Upper lobe of left lung (tissue), 6 donors: Measurements from ENCODE around the gene PARP11. TPM values are rescaled to one million over a fixed set of nuclear protein-coding genes. Genes with fewer than 3 reads are reported as not detected.

ENCODE experiments used
- ATAC-seq, 2 donors: fragments of 200-7000 bp; cut with Tn5 transposase; one replicate each; pipeline ENCODE4 v1.9.1; 2022; ENCODE audit warnings: mild to moderate bottlenecking in 2 of 2, moderate library complexity in 2 of 2; ENCODE audit not compliant: low FRiP score in 2 of 2
- DNase-seq, 2 donors: peaks; one replicate each; pipeline ENCODE4 v3.0.0-alpha.2; 2019 to 2020
- H3K27ac ChIP-seq, 4 donors: fragments of 200-600 bp; sonication (generic); one replicate each; pipeline ENCODE4 v1.5.1; 2016 to 2019
- H3K27me3 ChIP-seq, 4 donors: fragments of 200-600 bp; sonication (generic); one replicate each; pipeline ENCODE4 v1.5.1; 2017 to 2019
- H3K36me3 ChIP-seq, 4 donors: fragments of 200-600 bp; sonication (generic); one replicate each; pipeline ENCODE4 v1.5.1; 2016 to 2019
- H3K4me1 ChIP-seq, 4 donors: fragments of 200-600 bp; sonication (generic); one replicate each; pipeline ENCODE4 v1.5.1; 2018 to 2019
- H3K4me3 ChIP-seq, 4 donors: fragments of 200-600 bp; sonication (generic); one replicate each; pipeline ENCODE4 v1.5.1; 2017 to 2019; ENCODE audit warnings: mild to moderate bottlenecking in 2 of 4, moderate library complexity in 1 of 4
- H3K9me3 ChIP-seq, 4 donors: fragments of 200-600 bp; sonication (generic); one replicate each; pipeline ENCODE4 v1.5.1; 2018 to 2019
- EP300 ChIP-seq, 4 donors: sonication (generic); formaldehyde crosslinking; IDR thresholded peaks; one replicate each; pipeline ENCODE4 v1.5.1; 2017; ENCODE audit warnings: antibody characterized with exemption in 4 of 4, control low read depth in 2 of 4
- POLR2A ChIP-seq, 4 donors: fragments of 450-650 bp; IDR thresholded peaks; one replicate each; pipeline ENCODE4 v1.5.1; 2016 to 2017; ENCODE audit warnings: antibody characterized with exemption in 4 of 4, mild to moderate bottlenecking in 2 of 4
- POLR2AphosphoS5 ChIP-seq, 2 donors: sonication (generic); formaldehyde crosslinking; IDR thresholded peaks; one replicate each; pipeline ENCODE4 v1.5.1; 2017; ENCODE audit warnings: antibody characterized with exemption in 2 of 2
- WGBS, 2 donors: methylation state at CpG; one replicate each; pipeline ENCODE4 v1.1.5; 2017 to 2018; 5-methylcytosine and 5-hydroxymethylcytosine counted together
- total RNA-seq, 6 donors: library from RNA; depleted of rRNA in 4 of 6; stranded (reverse); fragments of >200 nt in 4 of 6; gene quantifications; one replicate each; pipeline versions ENCODE4 v1.1.0 to v1.2.1, GENCODE V29; 2016 to 2021
- TF ChIP-seq, protein P1 (sequence below), 6 experiments: fragments of 450-650 bp in 4 of 6; fragments of 200-600 bp in 2 of 6; sonication (generic) in 2 of 6; IDR thresholded peaks; one replicate each; pipeline ENCODE4 v1.5.1; 2016 to 2019; ENCODE audit warnings: antibody characterized with exemption in 6 of 6
- donor health status: DM: no; HTN: no; CAD: no; lungs with moderate emphysema.
- donor health status: DM: no; HTN: yes; CAD: no; lungs with severe emphysema.

The PARP11 gene
- total RNA-seq, 6 donors from 2014 or later = 3.8 to 10.8 (median 8.5) TPM

DNA sequence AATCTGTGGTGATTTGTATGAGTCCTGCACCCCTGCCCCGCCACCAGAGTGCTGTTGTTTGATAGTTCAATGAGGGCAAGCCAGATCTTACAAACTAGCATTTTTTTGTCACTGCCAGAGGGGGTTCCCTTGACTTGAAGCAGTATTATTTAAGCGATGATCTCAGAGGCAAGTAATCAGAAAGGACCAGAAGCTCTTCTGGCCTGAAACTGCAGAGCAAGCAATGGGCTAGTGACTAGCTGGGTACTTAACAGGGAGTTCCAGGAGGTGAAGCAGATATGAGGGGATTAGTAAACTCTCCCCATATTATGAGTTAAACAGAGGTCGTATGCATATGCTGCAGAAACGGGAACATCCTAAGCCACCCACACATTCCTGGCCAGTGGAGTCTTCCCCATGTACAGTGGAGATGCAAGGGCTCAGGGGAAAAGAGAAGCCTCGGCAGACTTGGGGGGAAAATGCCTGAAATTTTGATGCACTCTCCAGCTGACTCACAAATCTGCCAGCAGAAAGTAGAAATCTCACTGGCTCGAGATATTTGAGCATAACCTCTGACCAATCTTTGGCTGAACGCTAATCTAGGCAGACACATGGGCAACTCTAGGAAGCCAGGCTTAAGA lies 112.0 kb downstream of the PARP11 start:
- no peak overlapping the region for H3K27ac ChIP-seq
- WGBS, 2 donors = 69 to 74% methylated on average over 6 of the region's 7 CpGs
- no peaks in the 10 kb centered on the region for H3K36me3 ChIP-seq
- DNase-seq (no peak), ATAC-seq (no peak)
- TF ChIP-seq EP300 (IDR thresholded peaks at IDR 0.05) (no peak), POLR2A (IDR thresholded peaks at IDR 0.05) (no peak)
- TF ChIP-seq, protein P1, sequence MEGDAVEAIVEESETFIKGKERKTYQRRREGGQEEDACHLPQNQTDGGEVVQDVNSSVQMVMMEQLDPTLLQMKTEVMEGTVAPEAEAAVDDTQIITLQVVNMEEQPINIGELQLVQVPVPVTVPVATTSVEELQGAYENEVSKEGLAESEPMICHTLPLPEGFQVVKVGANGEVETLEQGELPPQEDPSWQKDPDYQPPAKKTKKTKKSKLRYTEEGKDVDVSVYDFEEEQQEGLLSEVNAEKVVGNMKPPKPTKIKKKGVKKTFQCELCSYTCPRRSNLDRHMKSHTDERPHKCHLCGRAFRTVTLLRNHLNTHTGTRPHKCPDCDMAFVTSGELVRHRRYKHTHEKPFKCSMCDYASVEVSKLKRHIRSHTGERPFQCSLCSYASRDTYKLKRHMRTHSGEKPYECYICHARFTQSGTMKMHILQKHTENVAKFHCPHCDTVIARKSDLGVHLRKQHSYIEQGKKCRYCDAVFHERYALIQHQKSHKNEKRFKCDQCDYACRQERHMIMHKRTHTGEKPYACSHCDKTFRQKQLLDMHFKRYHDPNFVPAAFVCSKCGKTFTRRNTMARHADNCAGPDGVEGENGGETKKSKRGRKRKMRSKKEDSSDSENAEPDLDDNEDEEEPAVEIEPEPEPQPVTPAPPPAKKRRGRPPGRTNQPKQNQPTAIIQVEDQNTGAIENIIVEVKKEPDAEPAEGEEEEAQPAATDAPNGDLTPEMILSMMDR (IDR thresholded peaks at IDR 0.05) = no peak
- H3K4me1 ChIP-seq = no peaks in the 10 kb centered on the region
- no peaks in the 10 kb centered on the region for H3K9me3 ChIP-seq
- no peaks in the 10 kb centered on the region for H3K27me3 ChIP-seq
- no peak overlapping the region for H3K4me3 ChIP-seq

DNA sequence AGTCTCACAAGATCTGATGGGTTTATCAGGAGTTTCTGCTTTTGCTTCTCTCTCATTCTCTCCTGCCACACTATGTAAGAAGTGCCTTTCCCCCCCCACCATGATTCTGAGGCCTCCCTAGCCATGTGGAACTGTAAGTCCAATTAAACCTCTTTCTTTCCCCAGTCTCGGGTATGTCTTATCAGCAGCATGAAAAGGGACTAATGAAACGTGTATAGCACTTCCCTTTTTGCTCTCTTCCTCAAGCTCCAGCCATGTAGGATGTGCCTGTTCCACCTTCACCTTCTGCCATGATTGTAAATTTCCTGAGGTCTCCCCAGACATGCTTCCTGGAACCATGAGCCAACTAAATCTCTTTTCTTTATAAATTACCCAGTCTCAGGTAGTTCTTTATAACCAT lies 113.3 kb downstream of the PARP11 start:
- Histone ChIP-seq H3K27me3 (no peaks in the 10 kb centered on the region), H3K9me3 (no peaks in the 10 kb centered on the region), H3K4me3 (no peak overlapping the region), H3K4me1 (no peaks in the 10 kb centered on the region), H3K36me3 (no peaks in the 10 kb centered on the region), H3K27ac (no peak overlapping the region)
- 54 to 64% methylated on average over 2 of the region's 2 CpGs for WGBS, 2 donors
- DNase-seq (no peak), ATAC-seq (no peak)
- TF ChIP-seq POLR2AphosphoS5 (IDR thresholded peaks at IDR 0.05) (no peak), EP300 (IDR thresholded peaks at IDR 0.05) (no peak), POLR2A (IDR thresholded peaks at IDR 0.05) (no peak)
- TF ChIP-seq, protein P1 (IDR thresholded peaks at IDR 0.05) = no peak

Other genes starting within 250 kb of the PARP11 start
- gene CRACR2A, start 120.3 kb downstream of the PARP11 start, total RNA-seq = 10 to 100 TPM in 2 of 6 donors, 1 to 10 TPM in 4; 5.5 to 19.9 (median 7.2) TPM